Measurements from ENCODE around the gene CPSF4. TPM values are rescaled to one million over a fixed set of nuclear protein-coding genes. Genes with fewer than 3 reads are reported as not detected.

Gene CPSF4
- total RNA-seq, 1 donor from 2014 or later: 69.5 TPM

DNA sequence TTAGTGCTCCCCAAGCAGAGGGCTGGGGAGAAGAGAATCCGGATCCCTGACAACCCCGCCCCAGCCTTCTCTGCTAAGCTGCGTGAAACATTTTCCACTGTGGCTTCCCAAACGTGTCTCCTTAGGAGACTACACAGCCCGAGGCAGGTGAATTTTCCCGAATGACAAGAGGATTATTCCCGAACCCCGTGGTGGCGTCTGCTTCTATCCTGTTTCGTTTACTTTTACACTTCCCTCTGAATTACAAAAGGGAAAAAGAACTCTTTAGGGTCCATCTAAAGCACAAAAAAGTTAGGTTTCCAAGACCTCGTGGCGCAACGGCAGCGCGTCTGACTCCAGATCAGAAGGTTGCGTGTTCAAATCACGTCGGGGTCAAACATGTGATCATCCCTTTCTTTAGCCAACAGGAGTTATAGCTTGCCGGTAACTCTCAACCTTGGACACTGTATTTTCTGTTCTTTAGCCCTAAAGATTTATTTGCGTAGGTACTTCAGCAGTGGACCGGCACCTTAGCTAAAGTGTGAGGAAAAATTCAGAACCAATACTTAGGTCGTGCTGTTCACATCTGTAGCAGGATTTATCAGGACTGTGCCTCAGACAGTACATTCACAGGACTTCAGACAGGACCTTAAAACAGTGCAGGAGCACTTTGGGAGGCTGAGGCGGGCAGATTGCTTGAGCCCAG is 30.8 kb downstream of the CPSF4 start:
- Mint-ChIP-seq H3K4me1 (peaks cover 19% of the 10 kb centered on the region), H3K4me3 (no peak overlapping the region), H3K27me3 (ENCODE audit: low read depth) (peaks cover 17% of the 10 kb centered on the region), H3K36me3 (peaks cover 2% of the 10 kb centered on the region), H3K9me3 (no peaks in the 10 kb centered on the region), H3K27ac (no peak overlapping the region)
- TF ChIP-seq, protein P1, sequence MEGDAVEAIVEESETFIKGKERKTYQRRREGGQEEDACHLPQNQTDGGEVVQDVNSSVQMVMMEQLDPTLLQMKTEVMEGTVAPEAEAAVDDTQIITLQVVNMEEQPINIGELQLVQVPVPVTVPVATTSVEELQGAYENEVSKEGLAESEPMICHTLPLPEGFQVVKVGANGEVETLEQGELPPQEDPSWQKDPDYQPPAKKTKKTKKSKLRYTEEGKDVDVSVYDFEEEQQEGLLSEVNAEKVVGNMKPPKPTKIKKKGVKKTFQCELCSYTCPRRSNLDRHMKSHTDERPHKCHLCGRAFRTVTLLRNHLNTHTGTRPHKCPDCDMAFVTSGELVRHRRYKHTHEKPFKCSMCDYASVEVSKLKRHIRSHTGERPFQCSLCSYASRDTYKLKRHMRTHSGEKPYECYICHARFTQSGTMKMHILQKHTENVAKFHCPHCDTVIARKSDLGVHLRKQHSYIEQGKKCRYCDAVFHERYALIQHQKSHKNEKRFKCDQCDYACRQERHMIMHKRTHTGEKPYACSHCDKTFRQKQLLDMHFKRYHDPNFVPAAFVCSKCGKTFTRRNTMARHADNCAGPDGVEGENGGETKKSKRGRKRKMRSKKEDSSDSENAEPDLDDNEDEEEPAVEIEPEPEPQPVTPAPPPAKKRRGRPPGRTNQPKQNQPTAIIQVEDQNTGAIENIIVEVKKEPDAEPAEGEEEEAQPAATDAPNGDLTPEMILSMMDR (IDR thresholded peaks at IDR 0.05; ENCODE audit: unreplicated experiment): no peak
- DNase-seq (ENCODE audit: low spot score in 2 of 2, unreplicated experiment in 2 of 2): no peak

DNA sequence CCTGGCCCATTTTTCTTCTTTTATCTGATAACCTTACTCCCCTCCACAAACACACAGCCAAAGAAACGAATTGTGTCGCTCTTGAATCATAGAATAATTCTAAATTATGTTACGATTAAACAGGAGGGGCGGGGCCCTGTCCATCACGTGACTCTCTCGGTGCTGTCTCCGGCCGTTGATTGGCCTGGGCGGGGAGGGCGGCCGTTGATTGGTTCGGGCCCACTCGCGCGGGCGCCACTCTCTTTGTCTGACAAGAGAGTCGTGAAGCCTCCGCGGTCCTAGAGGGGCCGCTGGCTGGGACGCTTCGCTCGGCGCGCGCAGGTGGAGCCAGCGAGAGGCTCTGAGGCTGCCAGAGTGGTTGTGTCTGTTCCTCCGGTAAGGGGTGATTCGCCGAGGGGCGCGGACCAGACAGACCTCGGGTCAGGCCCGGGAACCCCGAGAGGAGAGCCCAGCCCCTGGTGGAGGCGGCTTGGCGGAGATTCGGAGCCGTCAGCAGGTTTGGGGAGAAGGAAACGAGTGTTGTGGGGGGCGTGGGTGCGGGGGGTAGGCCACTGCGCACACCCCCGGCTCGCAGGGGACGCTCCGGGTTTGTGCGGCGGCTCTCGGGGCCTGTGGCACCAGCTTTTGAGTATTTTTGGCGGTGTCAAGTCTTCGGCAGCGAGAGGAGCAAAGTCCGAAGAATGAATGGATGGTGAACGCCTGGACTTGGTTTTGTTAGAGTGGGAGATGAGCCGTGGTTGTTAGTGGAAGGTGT is 34.0 kb downstream of the CPSF4 start, which contains the start of gene ZNF789:
Gene ZNF789, plus strand, starts transcription at position 330 of the 754 bp plus-strand sequence. CDS start 3,567 bp downstream, outside the sequence.
- TF ChIP-seq, protein P1 (IDR thresholded peaks at IDR 0.05; ENCODE audit: unreplicated experiment): no peak
- Mint-ChIP-seq H3K36me3 (peaks cover 9% of the 10 kb centered on the region), H3K27me3 (ENCODE audit: low read depth) (peaks cover 17% of the 10 kb centered on the region), H3K4me3 (peak within 1 kb of the TSS; percentile 91), H3K4me1 (peaks cover 9% of the 10 kb centered on the region), H3K27ac (peak within 1 kb of the TSS; percentile 95), H3K9me3 (no peaks in the 10 kb centered on the region)
- peak; percentile 97 to 98 for DNase-seq (ENCODE audit: low spot score in 2 of 2, unreplicated experiment in 2 of 2)

DNA sequence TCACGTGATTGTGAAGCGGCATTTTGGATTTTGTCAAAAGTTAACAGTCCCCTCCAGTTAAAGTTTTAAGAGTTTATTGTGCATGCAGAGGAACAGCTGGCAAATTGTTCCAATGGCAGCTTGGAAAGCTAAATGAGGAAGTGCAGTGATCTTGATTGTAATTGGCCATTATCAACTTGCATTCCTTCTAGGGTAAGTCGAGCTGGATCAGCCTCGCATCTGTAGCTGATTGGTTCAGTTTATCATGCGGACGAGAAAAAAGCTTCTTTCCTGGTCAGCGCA is 34.5 kb downstream of the CPSF4 start:
- Mint-ChIP-seq H3K9me3 (no peaks in the 10 kb centered on the region), H3K36me3 (peaks cover 9% of the 10 kb centered on the region), H3K27ac (peak overlapping the region; percentile 95), H3K27me3 (ENCODE audit: low read depth) (peaks cover 17% of the 10 kb centered on the region), H3K4me3 (peak overlapping the region; percentile 91), H3K4me1 (peaks cover 9% of the 10 kb centered on the region)
- DNase-seq (ENCODE audit: low spot score in 2 of 2, unreplicated experiment in 2 of 2): no peak
- TF ChIP-seq, protein P1 (IDR thresholded peaks at IDR 0.05; ENCODE audit: unreplicated experiment): no peak

DNA sequence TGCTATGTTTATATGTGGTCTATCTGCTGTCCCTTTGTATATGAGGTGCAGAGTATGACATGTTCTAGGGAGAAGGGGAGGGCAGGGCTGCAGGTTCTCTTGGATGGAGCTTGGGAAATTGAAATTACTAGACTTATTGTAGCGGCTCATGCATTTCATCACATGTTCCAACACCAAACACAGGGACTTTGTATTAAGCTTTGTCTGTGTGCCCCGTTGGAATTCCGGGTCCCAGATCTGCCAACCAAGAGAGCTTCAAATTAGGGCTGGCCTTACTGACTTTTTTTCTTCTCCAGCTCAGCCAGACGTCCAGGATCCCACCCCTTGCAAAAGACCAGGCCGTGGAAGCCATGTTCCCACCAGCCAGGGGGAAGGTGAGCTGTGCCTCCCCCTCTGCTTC is 37.4 kb downstream of the CPSF4 start:
- no peak for DNase-seq (ENCODE audit: low spot score in 2 of 2, unreplicated experiment in 2 of 2)
- peaks cover 9% of the 10 kb centered on the region for H3K4me1 Mint-ChIP-seq
- H3K9me3 Mint-ChIP-seq: no peaks in the 10 kb centered on the region
- peaks cover 1% of the 10 kb centered on the region for H3K27me3 Mint-ChIP-seq (ENCODE audit: low read depth)
- H3K36me3 Mint-ChIP-seq: peaks cover 9% of the 10 kb centered on the region
- no peak overlapping the region for H3K4me3 Mint-ChIP-seq
- TF ChIP-seq, protein P1 (IDR thresholded peaks at IDR 0.05; ENCODE audit: unreplicated experiment): no peak
- no peak overlapping the region for H3K27ac Mint-ChIP-seq

DNA sequence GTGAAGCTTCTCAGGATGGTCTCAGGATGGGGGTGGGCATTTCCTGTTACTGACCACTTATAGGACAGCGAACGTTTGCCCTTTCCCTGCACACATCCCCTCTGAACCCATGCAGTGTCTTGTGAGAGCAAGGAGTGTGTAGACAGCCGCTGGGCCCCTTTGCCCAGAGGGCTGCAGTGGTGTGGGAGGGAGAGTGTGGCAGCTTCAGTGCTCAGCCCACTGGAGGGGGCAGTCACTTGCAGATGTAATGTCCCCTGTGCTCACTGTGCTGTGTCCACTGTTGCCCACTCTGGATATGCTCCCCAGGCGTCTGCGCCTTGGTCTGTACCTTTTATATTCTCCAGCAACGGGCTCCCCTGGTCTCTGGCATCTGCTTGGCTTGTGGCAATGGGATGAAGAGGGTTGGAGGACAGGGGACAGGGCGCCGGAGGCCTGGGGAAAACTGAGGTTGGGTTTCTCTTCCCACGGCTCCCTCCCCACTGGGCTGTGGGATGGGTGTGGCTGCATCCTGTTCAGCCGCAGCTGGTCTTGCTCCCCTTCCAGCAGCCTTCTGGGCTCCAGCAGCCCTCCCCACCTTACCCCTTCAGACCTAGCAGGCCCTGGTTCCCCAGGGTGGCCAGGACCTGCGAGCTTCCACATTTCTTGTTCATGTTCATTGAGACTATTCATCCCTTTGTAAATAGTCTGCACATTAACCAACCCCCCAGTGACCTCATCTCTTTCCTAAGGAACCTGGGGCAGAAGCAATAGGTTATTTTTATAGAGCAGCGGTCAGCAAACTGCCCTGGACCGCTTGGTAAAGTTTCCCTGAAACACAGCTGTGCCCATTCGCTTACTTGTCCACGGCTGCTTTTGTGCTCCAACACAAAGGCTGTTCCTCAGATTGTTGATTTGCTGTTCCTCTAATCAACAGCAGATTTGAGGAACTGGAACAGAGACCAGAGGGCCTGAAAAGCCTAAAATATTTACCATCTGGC is 40.0 kb downstream of the CPSF4 start:
- H3K4me3 Mint-ChIP-seq: no peak overlapping the region
- no peaks in the 10 kb centered on the region for H3K9me3 Mint-ChIP-seq
- no peaks in the 10 kb centered on the region for H3K27me3 Mint-ChIP-seq (ENCODE audit: low read depth)
- no peaks in the 10 kb centered on the region for H3K4me1 Mint-ChIP-seq
- TF ChIP-seq, protein P1 (IDR thresholded peaks at IDR 0.05; ENCODE audit: unreplicated experiment): no peak
- peaks cover 15% of the 10 kb centered on the region for H3K36me3 Mint-ChIP-seq
- no peak overlapping the region for H3K27ac Mint-ChIP-seq
- no peak for DNase-seq (ENCODE audit: low spot score in 2 of 2, unreplicated experiment in 2 of 2)
